NB4 (cell line): ENCODE data around the gene TMEM156.

Experiments
- DNase-seq: peaks from one replicate; pipeline ENCODE4 v3.0.0; 2010; ENCODE audit warnings: low read depth
- H3K4me3 ChIP-seq: one replicate; pipeline ENCODE4 v1.5.1; 2011; ENCODE audit warnings: mild to moderate bottlenecking, low read depth, low read length, moderate library complexity
- CTCF ChIP-seq: IDR thresholded peaks from one replicate; pipeline ENCODE4 v1.5.1; 2012; ENCODE audit warnings: low read depth, low read length
- MYC ChIP-seq: IDR thresholded peaks from 2 replicates; pipeline ENCODE4 v1.6.1; 2011; ENCODE audit warnings: low read depth, low read length
- POLR2A ChIP-seq: IDR thresholded peaks from 2 replicates; pipeline ENCODE4 v1.6.1; 2011; ENCODE audit warnings: mild to moderate bottlenecking; ENCODE audit not compliant: insufficient read length; ENCODE audit errors: extremely low read depth
- TF ChIP-seq, protein P1 (sequence below): IDR thresholded peaks from 2 replicates; pipeline ENCODE4 v1.6.1; 2011; ENCODE audit warnings: low read depth, low read length

Gene TMEM156

DNA sequence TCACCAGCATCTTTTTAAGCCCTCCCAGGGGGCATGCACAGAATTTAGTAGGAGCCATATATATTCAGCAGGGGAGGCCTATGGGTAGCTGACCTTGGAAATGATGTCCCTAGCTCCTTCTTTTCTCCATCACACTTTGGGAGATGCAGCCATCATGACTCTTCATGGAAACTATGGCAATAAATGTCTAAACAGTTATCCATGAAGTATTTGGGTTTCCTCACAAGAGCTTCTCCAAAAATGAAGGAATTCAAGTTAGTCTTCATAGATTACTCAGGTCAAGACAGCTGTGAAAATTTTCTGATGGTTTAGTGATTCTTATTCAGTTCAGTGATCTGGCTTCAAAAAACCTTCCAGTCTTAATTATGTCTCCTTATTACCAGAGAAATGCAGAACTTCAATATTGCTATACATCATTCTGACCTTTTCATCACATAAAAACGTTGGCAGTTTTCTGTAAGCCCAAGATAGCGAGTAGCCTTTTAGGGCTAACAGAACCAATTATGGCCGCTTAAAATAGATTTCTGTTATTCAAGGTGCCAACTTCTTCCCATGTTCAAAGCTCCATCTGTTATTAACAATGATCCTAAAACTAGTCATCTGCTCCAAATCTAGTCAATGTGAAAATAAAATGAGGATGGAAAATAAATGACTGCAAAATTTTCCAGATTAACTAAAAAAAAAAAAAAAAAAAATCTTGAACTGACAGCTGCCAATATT, 52.5 kb downstream of the TMEM156 start:
- no peak for DNase-seq
- H3K4me3 ChIP-seq: no peak overlapping the region
- TF ChIP-seq CTCF: no peak
- TF ChIP-seq POLR2A: no peak

DNA sequence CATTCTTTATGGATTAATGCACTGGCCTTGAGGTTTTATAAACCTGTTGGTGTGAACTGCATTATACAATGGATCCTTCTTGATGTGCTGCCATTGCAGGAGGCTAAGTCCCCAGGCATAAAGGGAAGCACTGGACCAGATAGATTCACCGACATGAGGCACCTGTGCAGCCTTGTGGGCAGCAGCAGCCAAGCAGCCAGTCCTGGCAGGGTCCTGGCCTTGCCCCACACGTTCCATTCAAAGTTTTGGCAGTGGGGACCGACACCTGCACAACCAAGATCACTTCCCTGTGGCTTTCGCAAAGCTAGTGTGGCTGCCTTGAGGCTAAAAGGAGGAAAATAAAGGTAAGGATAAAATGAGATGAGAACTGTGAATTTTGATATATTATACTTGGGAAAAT, 53.1 kb downstream of the TMEM156 start:
- H3K4me3 ChIP-seq: no peak overlapping the region
- no peak for DNase-seq
- TF ChIP-seq MYC (no peak), CTCF (no peak), POLR2A (no peak)
- TF ChIP-seq, protein P1, sequence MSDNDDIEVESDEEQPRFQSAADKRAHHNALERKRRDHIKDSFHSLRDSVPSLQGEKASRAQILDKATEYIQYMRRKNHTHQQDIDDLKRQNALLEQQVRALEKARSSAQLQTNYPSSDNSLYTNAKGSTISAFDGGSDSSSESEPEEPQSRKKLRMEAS: no peak

- H3K4me3 ChIP-seq: no peak overlapping the region
- no peak for DNase-seq
- TF ChIP-seq POLR2A (no peak), CTCF (no peak), MYC (no peak)
- TF ChIP-seq, protein P1: no peak
Measured at GRCh38 chr4:38976308-38976707, 55.9 kb downstream of the TMEM156 start.

DNA sequence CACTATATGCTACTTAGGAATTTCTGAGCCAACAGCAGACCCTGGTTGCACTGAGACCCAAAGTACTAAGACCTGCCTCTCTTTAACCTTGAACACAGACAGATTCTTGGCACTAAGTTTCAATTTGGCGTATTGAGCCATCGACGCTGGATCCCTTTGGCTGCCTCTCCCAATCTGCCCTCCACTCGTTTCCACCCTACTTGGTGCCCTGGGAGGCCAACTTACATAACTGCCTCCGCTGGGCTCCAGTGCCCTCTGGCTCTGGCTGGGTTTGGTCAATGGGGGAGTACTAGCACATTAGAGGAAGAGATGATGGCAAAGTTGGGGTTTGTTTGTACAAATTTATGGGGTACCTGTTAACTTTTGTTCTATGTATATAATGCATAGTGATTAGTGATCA, 63.5 kb downstream of the TMEM156 start:
- H3K4me3 ChIP-seq: no peak overlapping the region
- no peak for TF ChIP-seq CTCF
- TF ChIP-seq POLR2A: no peak
- DNase-seq: no peak

- no peak for TF ChIP-seq MYC
- no peak for TF ChIP-seq CTCF
- no peak for TF ChIP-seq POLR2A
- TF ChIP-seq, protein P1: no peak
- no peak overlapping the region for H3K4me3 ChIP-seq
- no peak for DNase-seq
Measured at GRCh38 chr4:38967260-38968095, 64.7 kb downstream of the TMEM156 start.

- TF ChIP-seq CTCF (no peak), MYC (no peak), POLR2A (no peak)
- TF ChIP-seq, protein P1: no peak
- no peak overlapping the region for H3K4me3 ChIP-seq
- no peak for DNase-seq
Measured at GRCh38 chr4:38965866-38966265, 66.3 kb downstream of the TMEM156 start.
